ENCODE data around the gene RRM1.

DNA sequence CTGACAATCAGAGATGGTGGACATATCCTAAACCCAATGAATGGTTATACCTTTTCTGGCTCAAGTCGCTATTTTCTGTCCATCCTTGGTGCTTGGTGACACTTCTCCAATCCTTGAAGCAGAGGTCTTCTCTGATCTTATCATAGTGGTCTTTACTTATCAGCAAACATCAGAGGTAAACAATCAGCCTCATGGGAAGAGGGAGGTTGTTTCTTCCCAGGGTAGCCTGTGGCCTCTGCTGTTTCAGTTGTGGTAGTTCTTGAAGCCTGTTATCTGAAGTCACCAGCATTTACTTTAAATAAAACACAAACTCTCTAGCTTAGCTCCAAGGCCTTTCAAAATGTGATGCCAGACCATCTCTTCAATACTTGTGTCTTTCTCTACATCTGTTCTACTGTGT lies 66.7 kb downstream of the RRM1 start:
- TF ChIP-seq POLR2AphosphoS5 (IDR thresholded peaks at IDR 0.05) (no peak), EP300 (IDR thresholded peaks at IDR 0.05) (no peak), POLR2A (IDR thresholded peaks at IDR 0.05) (no peak)
- TF ChIP-seq, protein P1, sequence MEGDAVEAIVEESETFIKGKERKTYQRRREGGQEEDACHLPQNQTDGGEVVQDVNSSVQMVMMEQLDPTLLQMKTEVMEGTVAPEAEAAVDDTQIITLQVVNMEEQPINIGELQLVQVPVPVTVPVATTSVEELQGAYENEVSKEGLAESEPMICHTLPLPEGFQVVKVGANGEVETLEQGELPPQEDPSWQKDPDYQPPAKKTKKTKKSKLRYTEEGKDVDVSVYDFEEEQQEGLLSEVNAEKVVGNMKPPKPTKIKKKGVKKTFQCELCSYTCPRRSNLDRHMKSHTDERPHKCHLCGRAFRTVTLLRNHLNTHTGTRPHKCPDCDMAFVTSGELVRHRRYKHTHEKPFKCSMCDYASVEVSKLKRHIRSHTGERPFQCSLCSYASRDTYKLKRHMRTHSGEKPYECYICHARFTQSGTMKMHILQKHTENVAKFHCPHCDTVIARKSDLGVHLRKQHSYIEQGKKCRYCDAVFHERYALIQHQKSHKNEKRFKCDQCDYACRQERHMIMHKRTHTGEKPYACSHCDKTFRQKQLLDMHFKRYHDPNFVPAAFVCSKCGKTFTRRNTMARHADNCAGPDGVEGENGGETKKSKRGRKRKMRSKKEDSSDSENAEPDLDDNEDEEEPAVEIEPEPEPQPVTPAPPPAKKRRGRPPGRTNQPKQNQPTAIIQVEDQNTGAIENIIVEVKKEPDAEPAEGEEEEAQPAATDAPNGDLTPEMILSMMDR (IDR thresholded peaks at IDR 0.05) = no peak

Measured in stomach (tissue), 4 donors.